NCI-H226 (cell line): ENCODE data around the gene CDH23.
"Not testable (repeated sequence)": the region's sequence is repeated elsewhere in the genome, so short reads cannot be mapped to it uniquely, and the experiment has no call there.

Experiments
- DNase-seq: peaks from one replicate; pipeline ENCODE4 v3.0.0-alpha.2; 2015

The CDH23 gene

DNA sequence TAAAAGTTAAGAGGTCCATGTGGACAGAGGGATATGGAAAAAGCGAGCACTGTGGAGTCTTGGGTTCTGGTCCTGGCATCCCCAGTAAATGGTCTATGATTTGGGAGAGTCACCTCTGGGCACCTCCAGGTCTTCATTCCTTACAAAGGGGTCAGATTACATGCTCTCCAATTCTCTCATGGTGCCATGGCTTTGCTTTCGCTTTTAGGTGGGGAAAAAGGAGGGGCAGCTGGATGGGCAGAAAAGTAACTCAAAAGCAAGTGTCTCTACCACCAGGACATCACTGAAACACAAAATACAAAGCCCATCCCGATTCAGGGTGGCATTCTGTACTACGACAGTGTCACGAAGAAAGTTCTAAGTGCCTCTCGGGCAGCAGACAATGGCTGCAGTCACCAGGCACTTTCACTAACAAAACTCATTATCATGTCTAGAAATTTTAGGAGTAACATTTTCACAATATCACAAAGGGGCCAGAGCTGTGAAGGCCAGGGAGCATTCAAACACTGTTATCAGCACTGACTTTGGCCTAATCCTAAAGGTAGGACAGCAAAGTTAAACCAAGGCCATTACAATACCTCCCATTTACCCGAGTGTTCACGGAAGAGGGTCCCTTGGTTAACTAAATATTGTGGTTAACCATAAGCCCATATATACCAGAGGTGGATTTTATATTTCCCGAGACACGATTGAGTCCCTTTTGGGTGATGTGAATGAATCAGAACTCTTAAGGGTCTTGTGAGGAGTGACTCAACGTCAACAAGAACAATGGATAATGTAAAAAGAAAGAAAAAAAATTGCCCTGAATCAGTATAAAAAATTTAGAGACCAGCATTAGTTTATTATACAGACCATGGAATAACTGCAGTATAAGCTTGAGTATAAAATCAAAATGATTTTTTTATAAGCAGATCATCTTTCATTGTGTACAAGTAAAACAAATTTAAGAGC is 451.9 kb downstream of the CDH23 start:
- DNase-seq = no peak

DNA sequence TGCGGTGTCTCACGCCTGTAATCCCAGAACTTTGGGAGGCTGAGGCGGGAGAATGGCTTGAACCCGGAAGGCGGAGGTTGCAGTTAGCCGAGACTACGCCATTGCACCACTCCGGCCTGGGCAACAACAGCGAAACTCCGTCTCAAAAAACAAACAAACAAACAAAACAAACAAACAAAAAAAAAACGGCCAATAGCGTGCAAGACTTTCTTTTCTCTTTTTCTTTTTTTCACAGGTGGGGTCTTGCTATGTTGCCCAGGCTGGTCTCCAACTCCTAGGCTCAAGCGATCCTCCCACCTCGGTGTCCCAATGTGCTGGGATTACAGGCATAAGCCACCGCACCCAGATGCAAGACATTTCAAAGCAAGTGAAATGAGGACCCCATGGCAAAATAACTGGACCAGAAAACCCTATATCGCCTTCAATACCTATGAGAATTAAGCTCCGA is 452.8 kb downstream of the CDH23 start:
- no peak for DNase-seq

DNA sequence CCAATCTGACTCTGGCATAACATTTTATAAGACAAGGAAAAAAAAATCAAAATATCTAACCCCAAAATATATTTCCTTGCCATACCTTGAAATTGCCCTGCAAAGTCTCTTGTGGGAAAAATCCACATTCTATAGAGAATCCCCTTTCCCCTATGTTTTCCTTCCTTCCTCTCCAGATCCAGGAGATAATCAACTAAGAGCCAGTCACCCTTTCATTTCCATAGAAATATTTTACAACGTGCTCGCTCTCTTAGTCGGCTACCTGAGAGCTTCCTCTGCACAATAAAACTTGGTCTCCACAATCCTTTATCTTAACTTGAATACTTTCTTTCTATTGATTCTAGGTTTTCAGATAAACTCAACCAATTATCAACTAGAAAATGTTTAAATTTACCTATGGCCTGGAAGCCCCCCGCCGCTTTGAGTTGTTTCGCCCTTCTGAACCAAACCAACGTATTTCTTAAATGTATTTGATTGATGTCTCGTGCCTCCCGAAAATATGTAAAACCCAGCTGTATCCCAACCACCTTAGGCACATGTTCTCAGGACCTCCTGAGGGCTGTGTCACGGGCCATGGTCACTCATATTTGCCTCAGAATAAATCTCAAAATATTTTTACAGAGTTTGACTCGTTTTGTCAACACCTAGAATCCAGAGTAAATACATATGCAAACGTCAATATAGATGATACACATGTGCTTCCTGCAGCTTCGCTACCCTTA is 453.5 kb downstream of the CDH23 start:
- no peak for DNase-seq

DNA sequence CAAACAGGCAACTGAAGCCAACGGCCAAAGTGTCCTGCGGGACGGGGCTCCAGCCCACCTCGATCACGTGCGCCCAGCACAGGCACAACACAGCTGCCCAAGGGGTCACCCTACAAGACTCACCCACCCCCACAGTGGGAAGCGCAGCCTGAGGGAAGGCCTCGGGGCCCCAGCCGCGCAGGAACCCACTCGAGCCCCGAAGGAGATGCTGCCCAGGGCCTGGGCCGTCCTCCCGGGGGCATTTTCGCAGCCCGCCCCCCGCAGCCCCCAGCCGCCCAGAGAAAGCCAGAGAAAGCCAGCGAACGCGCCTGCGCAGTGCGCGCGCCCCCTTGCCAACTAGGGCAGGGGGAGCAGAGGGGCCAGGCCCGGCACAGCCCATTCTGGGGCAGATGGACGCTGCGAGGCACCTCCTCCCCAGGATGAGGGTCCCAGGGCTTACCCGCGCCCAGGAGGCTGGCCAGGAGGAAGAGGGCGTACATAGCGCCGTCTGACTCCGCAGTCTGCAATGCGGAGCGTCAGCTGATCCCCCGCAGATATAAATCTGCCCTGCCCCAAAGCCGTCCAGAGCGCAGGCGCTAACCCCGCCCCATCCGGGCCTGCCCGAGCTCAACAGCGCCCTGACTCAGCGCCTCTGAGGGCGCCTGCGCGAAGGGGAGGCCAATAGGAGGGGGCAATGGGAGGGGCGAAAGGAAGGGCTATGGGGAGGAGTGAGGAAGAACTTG is 454.2 kb downstream of the CDH23 start, which contains the start of gene PSAP:
TSS of gene PSAP (minus strand) at position 509 of the 722 bp plus-strand sequence. CDS start at position 479, 30 bp downstream.
- peak; percentile 96 for DNase-seq

DNA sequence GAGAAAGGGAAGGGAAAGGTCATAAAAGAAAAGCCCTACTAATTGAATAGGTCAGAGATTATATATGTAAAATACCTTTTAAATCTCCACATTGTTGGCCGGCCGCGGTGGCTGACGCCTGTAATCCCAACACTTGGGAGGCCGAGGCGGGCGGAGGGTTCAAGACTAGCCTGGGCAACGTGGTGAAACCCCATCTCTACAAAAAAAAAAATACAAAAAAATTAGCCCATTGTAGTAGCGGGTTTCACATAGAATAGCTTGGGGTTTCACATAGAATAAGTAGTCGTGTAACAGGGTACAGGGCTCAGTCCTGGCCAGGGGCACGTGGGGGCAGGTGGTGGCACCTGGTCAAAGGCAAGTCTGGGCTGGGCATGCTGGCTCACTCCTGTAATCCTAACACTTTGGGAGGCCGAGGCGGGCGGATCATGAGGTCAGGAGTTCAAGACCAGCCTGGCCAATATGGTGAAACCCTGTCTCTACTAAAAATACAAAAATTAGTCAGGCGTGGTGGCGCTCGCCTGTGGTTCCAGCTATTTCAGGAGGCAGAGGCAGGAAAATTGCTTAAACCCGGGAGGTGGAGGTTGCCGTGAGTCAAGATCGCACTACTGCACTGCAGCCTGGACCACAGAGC is 454.9 kb downstream of the CDH23 start:
- not testable (repeated sequence) for DNase-seq

DNA sequence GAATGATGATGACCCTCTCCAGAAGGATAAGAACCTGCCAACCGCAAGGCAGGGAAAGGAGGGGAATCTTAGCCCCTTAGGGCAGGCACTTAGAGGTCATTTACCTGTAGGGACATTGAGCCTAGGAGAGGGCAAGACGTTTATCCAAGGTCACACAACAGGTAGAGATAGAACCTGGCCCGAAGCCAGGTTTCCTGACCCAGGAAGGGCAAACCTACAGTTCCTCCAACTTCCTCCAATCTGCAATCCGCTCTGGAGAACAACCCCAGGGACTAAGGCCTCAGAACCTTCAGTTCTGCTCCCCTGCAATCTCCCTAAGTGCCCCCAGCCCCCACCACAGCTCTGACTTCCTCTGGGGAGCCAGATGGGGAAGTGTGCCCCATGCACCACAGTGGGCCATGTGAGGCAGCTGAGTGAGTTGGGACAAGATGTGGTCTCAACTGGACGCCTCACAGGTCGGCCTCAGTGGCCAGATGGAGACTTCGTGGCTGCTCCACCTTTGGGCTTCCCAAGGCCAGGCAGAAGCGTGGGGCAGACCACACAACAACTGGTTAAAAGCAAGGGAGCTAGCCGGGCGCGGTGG is 455.7 kb downstream of the CDH23 start:
- no peak for DNase-seq

DNA sequence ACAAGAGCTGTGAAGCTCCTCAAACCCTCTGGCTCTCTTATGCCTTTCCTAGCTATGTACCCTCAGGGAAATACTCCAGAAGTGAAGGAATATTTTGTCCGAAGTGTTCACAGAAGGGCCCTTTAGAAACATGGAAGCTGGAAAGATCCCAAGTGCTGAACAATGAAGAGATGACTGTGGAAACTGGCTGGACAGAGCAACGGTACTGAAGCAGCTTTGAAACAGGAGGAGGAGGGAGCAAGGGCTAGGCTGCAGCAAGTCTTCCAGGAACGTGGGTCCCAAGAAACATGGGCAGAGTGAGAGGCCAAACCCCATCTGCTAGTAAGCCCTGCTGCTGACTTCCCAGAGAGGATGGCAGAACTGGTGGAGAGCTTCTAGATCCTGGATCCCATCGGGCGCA is 457.3 kb downstream of the CDH23 start:
- no peak for DNase-seq

DNA sequence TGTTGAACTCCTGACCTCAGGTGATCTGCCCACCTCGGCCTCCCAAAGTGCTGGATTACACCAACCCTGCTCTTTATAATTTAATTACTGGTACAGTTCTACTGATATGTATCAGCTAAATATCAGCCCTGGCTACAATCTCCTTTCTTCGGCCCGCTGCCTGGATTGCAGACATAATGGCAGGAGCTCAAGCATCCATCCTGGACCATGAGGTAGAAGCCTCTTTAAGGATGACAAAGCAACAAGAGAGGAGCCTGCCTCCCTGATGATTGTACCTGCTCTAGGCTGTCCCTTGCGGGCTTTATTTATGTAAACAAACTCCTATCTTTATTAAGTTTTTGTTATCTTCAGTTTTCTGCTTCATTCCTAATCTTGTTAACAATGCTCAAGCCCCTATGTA is 459.9 kb downstream of the CDH23 start:
- no peak for DNase-seq

DNA sequence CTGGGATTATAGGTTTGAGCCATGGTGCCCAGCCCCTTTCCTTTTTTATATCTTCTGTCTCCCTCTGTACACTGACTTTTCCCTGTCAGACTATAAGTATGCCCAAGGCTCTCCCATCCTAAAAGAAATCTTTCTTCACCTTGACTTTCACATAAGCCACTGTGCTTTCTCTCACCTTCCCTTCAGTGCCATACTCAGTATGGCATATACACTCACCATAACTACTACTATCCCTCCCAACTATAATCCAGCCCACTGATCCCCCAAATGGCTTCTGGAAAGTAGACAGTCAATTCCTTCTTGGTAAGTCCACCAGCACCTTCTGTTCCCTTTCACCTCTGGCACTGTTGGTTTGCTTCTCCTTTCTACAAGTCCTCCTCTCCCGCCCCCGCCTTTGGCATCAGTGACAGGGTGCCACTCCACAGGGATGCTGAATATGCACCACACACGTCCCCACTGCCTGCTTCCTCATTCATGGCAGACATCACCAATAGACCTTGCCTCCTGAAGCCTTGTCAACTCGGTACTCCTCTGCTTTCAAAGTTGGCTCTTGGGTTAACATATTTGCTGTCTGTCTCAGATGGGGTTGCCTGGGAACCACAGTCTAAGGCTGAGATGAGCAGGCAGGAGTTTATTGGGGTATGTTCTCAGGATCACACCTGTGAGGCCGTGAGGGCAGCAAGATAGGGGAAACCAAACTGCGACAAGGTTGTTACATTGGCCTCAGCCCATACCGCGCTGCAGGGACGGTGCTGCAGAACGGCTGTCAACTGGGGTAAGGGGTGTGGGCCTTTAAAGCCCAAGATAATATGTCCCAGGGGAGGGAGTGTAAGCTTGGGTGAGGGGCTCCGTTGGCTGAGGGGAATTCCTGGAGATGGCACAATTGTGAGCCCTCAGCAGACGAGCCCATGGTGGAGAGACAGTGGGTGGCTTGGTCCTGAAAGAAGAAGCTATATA is 461.5 kb downstream of the CDH23 start:
- DNase-seq = no peak

DNA sequence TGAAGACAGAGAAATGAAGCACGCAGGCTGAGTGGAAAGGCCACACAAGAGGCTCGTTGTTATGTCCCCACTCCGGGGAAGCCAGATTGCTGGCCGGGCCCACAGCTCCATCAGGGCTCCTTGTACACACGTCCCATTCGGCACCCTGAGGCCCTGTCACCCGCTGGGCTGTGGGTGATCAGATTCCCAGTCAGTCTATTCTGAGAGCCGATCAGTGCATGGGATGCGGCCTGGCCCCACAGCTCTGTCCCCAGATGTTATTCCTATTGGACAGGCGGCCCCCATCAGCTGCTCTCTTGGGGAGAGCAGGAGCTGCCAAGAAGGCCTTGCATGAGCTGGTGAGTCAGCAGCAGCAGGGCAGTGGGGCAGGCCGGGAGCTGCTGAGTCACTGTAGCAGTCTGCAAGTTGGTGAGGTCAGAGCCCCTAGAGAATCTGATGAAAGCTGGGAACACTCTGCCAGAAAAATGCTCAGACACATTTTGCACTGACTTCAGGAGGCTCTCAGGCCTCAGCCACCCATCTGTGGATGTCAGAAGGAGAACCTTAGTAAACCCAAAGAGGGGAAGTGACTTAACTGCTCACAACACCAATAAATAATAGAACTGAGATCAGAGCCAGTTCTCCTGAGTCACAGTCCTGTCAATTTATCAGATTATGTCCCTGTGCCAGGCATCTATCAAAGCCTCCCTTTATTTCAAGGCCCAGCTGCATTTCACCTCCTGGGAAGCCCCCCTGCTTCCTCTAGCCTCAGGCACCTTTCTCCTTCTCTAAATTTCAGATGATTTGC is 463.7 kb downstream of the CDH23 start:
- peak; percentile 99 for DNase-seq

DNA sequence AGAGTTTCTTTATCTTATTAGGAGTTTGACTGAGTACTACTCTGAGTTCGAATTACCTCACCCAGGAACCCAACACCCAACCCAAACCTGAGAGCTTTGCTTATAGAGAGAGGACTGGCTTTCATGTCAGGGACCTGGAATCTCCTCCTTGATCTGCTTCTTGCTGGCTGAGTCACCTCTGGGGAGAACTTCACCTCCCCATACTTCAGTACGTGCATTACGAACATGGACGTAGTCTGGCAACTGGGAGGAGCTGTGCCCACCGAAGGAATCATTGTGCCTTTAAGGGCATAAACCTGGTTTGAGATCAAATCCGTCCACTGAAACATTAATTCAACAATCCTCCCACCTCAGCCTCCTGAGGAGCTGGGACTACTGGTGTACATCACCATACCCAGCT is 466.5 kb downstream of the CDH23 start:
- DNase-seq = peak; percentile 74

DNA sequence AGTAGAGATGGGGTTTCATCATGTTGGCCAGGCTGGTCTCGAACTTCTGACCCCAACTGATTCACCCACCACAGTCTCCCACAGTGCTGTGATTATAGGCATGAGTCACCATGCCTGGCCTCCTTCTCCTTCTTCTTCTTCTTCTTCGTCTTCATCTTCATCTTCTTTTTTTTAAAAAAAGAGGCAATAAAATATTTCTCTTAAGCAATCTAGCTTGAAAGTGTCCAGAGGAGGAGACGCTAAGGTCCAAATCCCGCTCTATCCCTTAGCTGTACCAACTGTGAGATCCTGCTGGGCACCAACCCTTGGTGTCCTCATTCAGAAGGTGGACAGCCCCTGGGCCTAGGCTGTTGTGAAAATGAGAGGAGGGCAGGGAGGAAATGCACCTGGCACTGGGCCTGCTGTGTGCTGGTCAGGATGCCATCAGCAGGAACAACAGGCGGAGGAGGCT is 468.2 kb downstream of the CDH23 start:
- peak; percentile 71 for DNase-seq
